BLaER1 treated with 17β-estradiol and CSF1 and Interleukin-3, amounts not matched to agents 10 nM and 100 nM (cell line): ENCODE data around the gene ADAMTSL4.
A peak's percentile ranks its signal among the peaks of the same experiment; 100 is the strongest.

Experiments
- H3K27ac ChIP-seq, 11 experiments: shearing (Covaris generic); formaldehyde crosslinking; 2 replicates each; pipeline ENCODE4 v1.8.1; 2022
- H3K27me3 ChIP-seq, 11 experiments: shearing (Covaris generic); formaldehyde crosslinking; 2 replicates each; pipeline ENCODE4 v1.8.1; 2022
- H3K36me3 ChIP-seq, 11 experiments: shearing (Covaris generic); formaldehyde crosslinking; 2 replicates each; pipeline ENCODE4 v1.8.1; 2022
- H3K4me1 ChIP-seq, 10 experiments: shearing (Covaris generic); formaldehyde crosslinking; 2 replicates each; pipeline ENCODE4 v1.8.1; 2022
- H3K4me2 ChIP-seq, 11 experiments: shearing (Covaris generic); formaldehyde crosslinking; 2 replicates each; pipeline ENCODE4 v1.8.1; 2022
- H3K4me3 ChIP-seq, 10 experiments: shearing (Covaris generic); formaldehyde crosslinking; 2 replicates each; pipeline ENCODE4 v1.8.1; 2022
- H3K9ac ChIP-seq, 11 experiments: shearing (Covaris generic); formaldehyde crosslinking; 2 replicates each; pipeline ENCODE4 v1.8.1; 2022
- H3K9me3 ChIP-seq, 11 experiments: shearing (Covaris generic); formaldehyde crosslinking; replicated peaks in 1 of 11; 2 replicates each; pipeline ENCODE4 v1.8.1; 2022
- H4K20me1 ChIP-seq, 11 experiments: shearing (Covaris generic); formaldehyde crosslinking; 2 replicates each; pipeline ENCODE4 v1.8.1; 2022
- Cebpa-rat ChIP-seq, 11 experiments: shearing (Covaris generic); IDR thresholded peaks; 2 replicates each; pipeline ENCODE4 v1.8.1; 2022

ADAMTSL4 gene

GRCh38 chr1:150528196-150528595 is 21.0 kb upstream of the ADAMTSL4 start:
- Histone ChIP-seq H3K4me2 (no peak overlapping the region), H3K4me1 (peaks cover 0 to 20% (median 6%) of the 10 kb centered on the region in 10 experiments; a peak in 10 of 20 replicates), H3K36me3 (no peaks in the 10 kb centered on the region), H3K9me3 (no peaks in the 10 kb centered on the region), H3K4me3 (no peak overlapping the region), H3K9ac (no peak overlapping the region), H3K27me3 (no peaks in the 10 kb centered on the region), H4K20me1 (no peaks in the 10 kb centered on the region), H3K27ac (no peak overlapping the region)
- TF ChIP-seq Cebpa-rat (IDR thresholded peaks at IDR 0.05) = no peak

GRCh38 chr1:150529017-150529416 is 20.2 kb upstream of the ADAMTSL4 start:
- Histone ChIP-seq H3K27me3 (no peaks in the 10 kb centered on the region), H3K4me1 (peaks cover 0 to 12% (median 6%) of the 10 kb centered on the region in 10 experiments; a peak in 11 of 20 replicates), H3K4me3 (no peak overlapping the region), H3K27ac (no peak overlapping the region), H3K9me3 (no peaks in the 10 kb centered on the region), H4K20me1 (no peaks in the 10 kb centered on the region), H3K9ac (no peak overlapping the region), H3K36me3 (no peaks in the 10 kb centered on the region), H3K4me2 (no peak overlapping the region)
- TF ChIP-seq Cebpa-rat (IDR thresholded peaks at IDR 0.05) = no peak

GRCh38 chr1:150530491-150531159 is 18.6 kb upstream of the ADAMTSL4 start:
- Histone ChIP-seq H4K20me1 (no peaks in the 10 kb centered on the region), H3K27me3 (no peaks in the 10 kb centered on the region), H3K36me3 (no peaks in the 10 kb centered on the region), H3K4me2 (peak overlapping the region in 1 of 11 experiments; percentile 7; a peak in 1 of 22 replicates), H3K27ac (no peak overlapping the region), H3K4me3 (no peak overlapping the region), H3K4me1 (peaks cover 0 to 11% (median 7%) of the 10 kb centered on the region in 10 experiments; a peak in 9 of 20 replicates), H3K9me3 (no peaks in the 10 kb centered on the region), H3K9ac (peak overlapping the region in 1 of 11 experiments; percentile 18; a peak in 1 of 22 replicates)
- TF ChIP-seq Cebpa-rat (IDR thresholded peaks at IDR 0.05) = no peak

- no peak overlapping the region for H3K4me3 ChIP-seq
- H3K9ac ChIP-seq = no peak overlapping the region
- no peak for TF ChIP-seq Cebpa-rat (IDR thresholded peaks at IDR 0.05)
- H4K20me1 ChIP-seq = no peaks in the 10 kb centered on the region
- H3K4me2 ChIP-seq = no peak overlapping the region
- peaks cover 0 to 11% (median 7%) of the 10 kb centered on the region in 10 experiments; a peak in 10 of 20 replicates for H3K4me1 ChIP-seq
- no peak overlapping the region for H3K27ac ChIP-seq
- no peaks in the 10 kb centered on the region for H3K9me3 ChIP-seq
- H3K36me3 ChIP-seq = no peaks in the 10 kb centered on the region
- no peaks in the 10 kb centered on the region for H3K27me3 ChIP-seq
Observed at GRCh38 chr1:150532860-150533259, 16.3 kb upstream of the ADAMTSL4 start.

DNA sequence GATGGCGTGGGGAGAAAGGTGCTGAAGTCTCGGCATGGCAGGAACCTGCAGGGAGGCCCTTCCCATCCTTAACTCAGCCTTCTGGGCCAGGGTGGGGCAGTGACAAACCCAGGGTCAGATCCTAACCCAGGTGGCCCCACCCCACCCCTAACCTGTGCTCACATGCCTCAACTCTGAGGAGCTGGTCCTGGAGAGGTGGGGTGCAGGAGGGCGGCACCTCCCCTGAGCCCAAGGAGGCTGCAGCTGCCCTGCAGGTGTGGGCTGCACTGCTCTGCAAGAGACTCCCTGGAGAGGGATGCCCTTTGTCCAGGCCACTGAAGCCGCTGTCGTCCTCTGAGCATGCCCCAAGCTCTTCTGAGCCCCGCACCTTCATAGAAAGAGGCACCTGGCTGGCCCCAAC is 15.2 kb upstream of the ADAMTSL4 start:
- no peak overlapping the region for H3K4me3 ChIP-seq
- TF ChIP-seq Cebpa-rat (IDR thresholded peaks at IDR 0.05) = no peak
- no peaks in the 10 kb centered on the region for H3K9me3 ChIP-seq
- H3K4me2 ChIP-seq = no peak overlapping the region
- H3K4me1 ChIP-seq = peaks cover 0 to 22% (median 17%) of the 10 kb centered on the region in 10 experiments; a peak in 15 of 20 replicates
- no peak overlapping the region for H3K9ac ChIP-seq
- no peaks in the 10 kb centered on the region for H3K36me3 ChIP-seq
- no peaks in the 10 kb centered on the region for H4K20me1 ChIP-seq
- no peak overlapping the region for H3K27ac ChIP-seq
- no peaks in the 10 kb centered on the region for H3K27me3 ChIP-seq

DNA sequence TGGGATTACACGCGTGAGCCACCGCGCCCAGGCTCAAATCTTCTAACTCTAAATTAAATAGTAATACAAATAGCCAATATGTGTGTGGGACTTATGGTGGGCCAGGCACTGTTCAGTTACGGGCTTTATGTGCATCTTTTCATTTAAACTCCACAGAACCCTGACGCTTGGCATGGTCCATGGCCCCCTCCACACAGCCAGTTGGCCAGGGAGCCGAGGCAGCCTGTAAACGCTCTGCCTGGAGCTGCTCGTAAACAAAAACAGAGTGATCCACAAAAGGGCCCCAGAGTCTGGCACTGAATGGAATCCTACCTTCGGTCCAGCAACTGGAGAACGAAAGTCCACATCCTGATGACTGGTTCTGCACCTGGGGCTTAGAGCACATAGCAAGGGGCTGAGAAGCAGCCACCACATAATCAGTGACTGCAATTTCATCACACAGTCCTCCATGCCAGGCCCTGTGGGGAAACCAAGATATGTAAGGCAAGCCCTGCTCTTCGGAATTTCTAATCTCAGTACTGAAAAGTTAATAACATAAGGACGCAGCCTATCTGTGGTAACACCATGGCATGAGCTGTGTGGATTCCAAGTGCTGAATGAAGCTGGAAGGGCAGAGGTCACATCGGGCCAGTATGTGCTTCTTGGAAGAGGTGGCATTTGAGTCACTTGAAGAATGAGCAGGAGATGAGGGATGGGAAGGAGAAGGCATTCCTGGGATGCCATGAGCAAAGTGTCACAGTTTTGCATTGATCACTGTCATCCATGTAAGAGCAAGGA is 13.5 kb upstream of the ADAMTSL4 start:
- no peak overlapping the region for H3K27ac ChIP-seq

DNA sequence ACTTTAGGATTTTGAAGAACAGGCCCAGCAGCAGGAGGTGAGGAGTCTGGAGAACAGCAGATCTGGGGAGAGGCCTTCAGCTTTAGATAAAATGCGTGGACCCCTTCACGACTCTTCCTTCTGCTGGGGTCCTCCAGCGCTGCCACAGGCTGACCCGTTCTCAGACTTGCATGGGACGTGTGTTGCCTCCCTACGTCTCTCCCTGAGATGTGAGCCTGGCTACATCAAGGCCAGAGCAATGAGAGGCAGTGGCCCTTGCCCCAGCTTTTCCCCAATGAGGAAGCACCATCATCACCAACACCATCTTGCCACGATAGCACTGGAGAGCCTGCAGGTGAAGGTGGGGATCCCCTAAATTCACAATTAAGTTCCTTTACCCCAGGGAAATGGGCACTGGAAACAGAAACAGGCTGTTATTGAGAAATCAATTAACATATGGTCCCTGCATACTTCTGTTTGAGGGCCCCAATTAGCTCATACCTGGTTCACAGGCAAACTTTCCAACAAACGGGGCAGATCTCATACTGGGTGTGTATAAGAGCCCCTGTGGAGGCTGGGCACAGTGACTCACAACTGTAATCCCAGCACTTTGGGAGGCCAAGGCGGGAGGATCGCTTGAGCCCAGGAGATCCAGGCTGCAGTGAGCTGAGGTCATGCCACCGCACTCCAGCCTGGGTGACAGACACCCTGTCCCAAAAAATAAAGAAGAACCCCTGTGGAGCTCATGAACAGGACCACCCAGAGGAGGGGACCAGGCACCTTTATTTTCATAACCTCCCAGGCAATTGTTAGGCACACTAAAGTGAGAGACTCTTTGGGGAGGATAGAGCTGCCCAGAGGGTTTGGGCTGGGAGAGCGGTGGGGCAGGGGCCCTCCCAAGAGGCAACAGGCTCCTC is 12.1 kb upstream of the ADAMTSL4 start:
- TF ChIP-seq Cebpa-rat (IDR thresholded peaks at IDR 0.05) = no peak

More for the DNA sequence above, 13.5 kb upstream of the ADAMTSL4 start:
- no peaks in the 10 kb centered on the region for H4K20me1 ChIP-seq
- no peaks in the 10 kb centered on the region for H3K36me3 ChIP-seq
- no peaks in the 10 kb centered on the region for H3K27me3 ChIP-seq
- no peak overlapping the region for H3K4me3 ChIP-seq
- no peak for TF ChIP-seq Cebpa-rat (IDR thresholded peaks at IDR 0.05)
- H3K4me1 ChIP-seq = peaks cover 0 to 21% (median 14%) of the 10 kb centered on the region in 10 experiments; a peak in 15 of 20 replicates
- H3K9me3 ChIP-seq = no peaks in the 10 kb centered on the region
- H3K4me2 ChIP-seq = no peak overlapping the region
- no peak overlapping the region for H3K9ac ChIP-seq

GRCh38 chr1:150537732-150538684 is 11.2 kb upstream of the ADAMTSL4 start:
- Histone ChIP-seq H3K9ac (no peak overlapping the region), H3K27ac (no peak overlapping the region), H3K4me1 (peaks cover 0 to 21% (median 10%) of the 10 kb centered on the region in 10 experiments; a peak in 13 of 20 replicates), H3K4me3 (no peak overlapping the region), H3K9me3 (no peaks in the 10 kb centered on the region), H3K27me3 (no peaks in the 10 kb centered on the region), H3K4me2 (peak overlapping the region; percentile 5 to 64 (median 24); a peak in 17 of 22 replicates), H3K36me3 (no peaks in the 10 kb centered on the region), H4K20me1 (no peaks in the 10 kb centered on the region)
- no peak for TF ChIP-seq Cebpa-rat (IDR thresholded peaks at IDR 0.05)

More for the DNA sequence above, 12.1 kb upstream of the ADAMTSL4 start:
- Histone ChIP-seq H3K4me3 (no peak overlapping the region), H3K27me3 (no peaks in the 10 kb centered on the region), H3K9ac (no peak overlapping the region), H3K4me1 (peaks cover 0 to 21% (median 9%) of the 10 kb centered on the region in 10 experiments; a peak in 13 of 20 replicates), H3K9me3 (no peaks in the 10 kb centered on the region), H4K20me1 (no peaks in the 10 kb centered on the region), H3K27ac (no peak overlapping the region), H3K4me2 (no peak overlapping the region), H3K36me3 (no peaks in the 10 kb centered on the region)
